AG04450 (cell line): Measurements from ENCODE around the gene TIAL1. TPM values are rescaled to one million over a fixed set of nuclear protein-coding genes. Genes with fewer than 3 reads are reported as not detected.
"Not testable (repeated sequence)": the region's sequence is repeated elsewhere in the genome, so short reads cannot be mapped to it uniquely, and the experiment has no call there.

Experiments
- CTCF ChIA-PET: fragments of 300-600, 350-600 bp; formaldehyde crosslinking; extraction: SDS; loops from one replicate; lab custom pipeline; 2022; ENCODE audit warnings: antibody characterized with exemption, inconsistent platforms; lab: Charles Lee
- POLR2A ChIA-PET: fragments of 350-600 bp; formaldehyde crosslinking; extraction: SDS; loops from one replicate; lab custom pipeline; 2021; ENCODE audit warnings: antibody characterized with exemption, inconsistent platforms; lab: Yijun Ruan, JAX
- DNase-seq: peaks from one replicate; pipeline ENCODE4 v3.0.0-alpha.2; 2011; ENCODE audit warnings: low read depth, low spot score
- H3K27ac ChIP-seq: one replicate; pipeline ENCODE4 v1.5.1; 2012; ENCODE audit warnings: low read depth, low read length, control low read depth
- H3K27me3 ChIP-seq: one replicate; pipeline ENCODE4 v1.6.0; 2012; ENCODE audit warnings: low read length; ENCODE audit not compliant: control insufficient read depth, insufficient read depth
- H3K4me3 ChIP-seq: 2 replicates; pipeline ENCODE4 v1.5.1; 2011; ENCODE audit warnings: mild to moderate bottlenecking, low read depth, low read length, control low read depth
- H3K9me3 ChIP-seq: 2 replicates; pipeline ENCODE4 v1.5.1; 2012; ENCODE audit warnings: low read length; ENCODE audit not compliant: control insufficient read depth, insufficient read depth
- polyA plus RNA-seq: library from polyadenylated mRNA; depleted of rRNA; stranded (reverse); fragments of >200 nt; gene quantifications from 2 replicates; pipeline ENCODE4 v1.2.3, GENCODE V29; 2011
- TF ChIP-seq, protein P1 (sequence below): IDR thresholded peaks from 2 replicates; pipeline ENCODE4 v1.5.1; 2011; ENCODE audit warnings: low read depth, low read length, control low read depth, inconsistent platforms

TIAL1 gene
- polyA plus RNA-seq, 1 experiment = 113 TPM

DNA sequence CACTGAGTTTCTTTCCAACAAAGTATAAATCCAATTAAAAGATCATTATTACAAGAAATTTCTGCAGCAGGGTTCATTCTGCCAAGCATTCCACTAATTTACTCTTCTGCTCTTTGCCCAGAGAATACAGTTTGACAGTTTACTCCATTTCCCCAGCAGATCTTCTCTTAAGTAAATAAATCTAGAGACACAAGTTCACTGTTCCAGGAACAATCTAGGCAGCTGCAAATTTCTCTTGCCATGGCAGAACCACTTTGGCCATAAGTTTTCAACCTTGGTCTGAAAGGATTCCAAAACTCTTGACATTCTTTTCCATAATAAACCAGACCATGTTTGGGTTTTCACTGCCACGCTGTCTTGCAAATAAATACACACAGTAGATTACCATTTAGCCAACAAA lies 65.7 kb downstream of the TIAL1 start:
- ChIA-PET POLR2A (no interaction called here), CTCF (interaction anchor here (0.5 to 1.9 kb wide), 5 partner anchors 11 to 360 kb away, joined by 5 to 8 read pairs (median 6); partner anchors contain the start of genes GRK5 and RGS10)
- DNase-seq = peak; percentile 52
- no peak overlapping the region for H3K4me3 ChIP-seq
- no peaks in the 10 kb centered on the region for H3K27me3 ChIP-seq
- TF ChIP-seq, protein P1, sequence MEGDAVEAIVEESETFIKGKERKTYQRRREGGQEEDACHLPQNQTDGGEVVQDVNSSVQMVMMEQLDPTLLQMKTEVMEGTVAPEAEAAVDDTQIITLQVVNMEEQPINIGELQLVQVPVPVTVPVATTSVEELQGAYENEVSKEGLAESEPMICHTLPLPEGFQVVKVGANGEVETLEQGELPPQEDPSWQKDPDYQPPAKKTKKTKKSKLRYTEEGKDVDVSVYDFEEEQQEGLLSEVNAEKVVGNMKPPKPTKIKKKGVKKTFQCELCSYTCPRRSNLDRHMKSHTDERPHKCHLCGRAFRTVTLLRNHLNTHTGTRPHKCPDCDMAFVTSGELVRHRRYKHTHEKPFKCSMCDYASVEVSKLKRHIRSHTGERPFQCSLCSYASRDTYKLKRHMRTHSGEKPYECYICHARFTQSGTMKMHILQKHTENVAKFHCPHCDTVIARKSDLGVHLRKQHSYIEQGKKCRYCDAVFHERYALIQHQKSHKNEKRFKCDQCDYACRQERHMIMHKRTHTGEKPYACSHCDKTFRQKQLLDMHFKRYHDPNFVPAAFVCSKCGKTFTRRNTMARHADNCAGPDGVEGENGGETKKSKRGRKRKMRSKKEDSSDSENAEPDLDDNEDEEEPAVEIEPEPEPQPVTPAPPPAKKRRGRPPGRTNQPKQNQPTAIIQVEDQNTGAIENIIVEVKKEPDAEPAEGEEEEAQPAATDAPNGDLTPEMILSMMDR = no peak
- H3K27ac ChIP-seq = no peak overlapping the region
- H3K9me3 ChIP-seq = no peaks in the 10 kb centered on the region

DNA sequence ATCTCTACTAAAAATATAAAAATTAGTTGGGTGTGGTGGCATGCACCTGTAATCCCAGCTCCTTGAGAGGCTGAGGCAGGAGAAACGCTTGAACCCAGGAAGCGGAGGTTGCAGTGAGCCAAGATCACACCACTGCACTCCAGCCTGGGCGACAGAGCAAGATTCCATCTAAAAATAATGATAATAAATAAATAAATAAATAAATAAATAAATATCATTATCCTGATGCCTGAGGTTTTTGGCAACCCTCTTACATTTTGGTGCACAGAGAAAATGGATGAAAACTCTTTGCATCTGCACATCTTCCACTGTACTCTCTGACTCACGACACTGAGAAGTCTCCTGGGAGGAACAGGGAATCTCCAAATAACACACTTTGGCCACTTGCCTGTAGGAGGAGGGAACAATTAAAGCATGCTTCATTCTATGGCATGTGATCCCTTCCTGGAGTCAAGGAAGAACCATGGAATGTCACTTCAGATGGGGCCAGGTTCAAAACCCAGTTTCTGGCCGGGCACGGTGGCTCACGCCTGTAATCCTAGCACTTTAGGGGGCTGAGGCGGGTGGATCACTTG lies 68.0 kb downstream of the TIAL1 start:
- H3K4me3 ChIP-seq, H3K9me3 ChIP-seq, H3K27me3 ChIP-seq, CTCF ChIA-PET, POLR2A ChIA-PET: not testable (repeated sequence)
- H3K27ac ChIP-seq = peak overlapping the region; percentile 47
- DNase-seq = peak; percentile 76

DNA sequence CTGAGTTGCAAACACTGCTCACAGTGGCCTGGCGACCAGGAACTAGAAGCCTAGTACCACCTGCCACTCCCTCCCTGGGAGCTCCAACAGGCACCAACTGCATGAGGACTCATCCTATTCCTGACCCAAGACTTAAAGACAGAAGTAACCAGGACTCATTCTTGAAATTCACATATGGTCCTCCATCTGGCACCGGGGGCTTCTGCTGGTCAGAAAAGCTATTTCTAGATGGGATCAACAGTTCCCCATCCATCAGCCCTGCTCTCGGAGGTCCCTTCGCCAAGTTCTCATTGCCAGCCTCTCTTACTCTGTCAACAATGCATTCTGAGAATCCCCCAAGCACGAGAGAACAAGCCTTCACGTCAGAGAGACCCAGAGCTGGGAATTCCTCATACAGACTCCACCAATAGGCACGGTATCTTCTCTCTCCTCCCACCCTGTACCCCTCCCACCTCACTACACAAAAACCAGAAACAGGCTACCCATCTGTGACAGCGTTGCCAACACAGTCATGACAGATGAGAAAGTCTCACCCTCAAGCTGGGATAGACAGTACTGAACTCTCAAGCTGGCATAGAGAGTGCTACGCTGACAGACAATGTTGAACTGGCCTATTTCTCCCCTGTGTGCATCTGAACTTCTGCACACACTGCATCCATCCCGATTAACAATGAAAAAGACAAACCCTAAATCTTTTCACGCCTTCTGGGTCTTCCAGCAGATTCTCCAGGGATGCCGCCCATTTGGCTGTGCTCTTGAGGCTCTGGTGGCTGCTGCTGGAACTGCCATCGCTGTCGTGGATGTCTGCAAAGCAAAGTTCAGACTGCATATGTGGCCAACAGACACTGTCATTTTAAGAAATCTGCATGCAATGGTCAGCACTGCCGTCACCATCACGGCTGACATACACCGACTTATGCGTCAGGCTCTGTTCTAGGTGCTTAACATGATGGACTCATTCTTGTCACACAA lies 69.9 kb downstream of the TIAL1 start:
- Histone ChIP-seq H3K9me3 (no peaks in the 10 kb centered on the region), H3K27ac (peak overlapping the region; percentile 66), H3K4me3 (no peak overlapping the region), H3K27me3 (no peaks in the 10 kb centered on the region)
- TF ChIP-seq, protein P1 = peak; percentile 17; the same call in 1 of the 2 replicates
- ChIA-PET POLR2A (interaction anchor here (0.9 to 1.6 kb wide), 2 partner anchors 14 to 16 kb away, joined by 3 to 8 read pairs; partner anchors contain the start of gene RGS10), CTCF (interaction anchor here (1.1 to 2.9 kb wide), 2 partner anchors 16 to 328 kb away, joined by 7 to 17 read pairs; partner anchors contain the start of gene RGS10)
- no peak for DNase-seq

DNA sequence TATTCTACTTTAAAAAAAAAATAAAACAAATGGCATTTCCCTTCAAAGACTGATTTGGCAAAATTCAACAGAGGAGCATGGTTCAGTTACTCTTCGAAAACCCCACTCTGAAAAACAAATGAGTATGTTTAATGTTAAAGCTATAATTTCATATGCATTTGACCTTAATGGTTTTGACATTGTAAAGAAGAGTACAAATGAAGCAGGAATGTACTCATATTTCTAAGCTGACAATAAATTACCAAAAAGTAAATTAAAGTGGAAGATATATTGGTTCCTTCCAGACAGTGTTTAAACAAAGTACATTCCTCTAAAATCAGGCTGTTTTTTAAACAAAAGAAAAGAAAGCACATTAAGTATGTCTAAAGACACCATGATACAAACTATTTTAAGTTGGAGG lies 70.6 kb downstream of the TIAL1 start:
- H3K4me3 ChIP-seq = no peak overlapping the region
- no peaks in the 10 kb centered on the region for H3K9me3 ChIP-seq
- H3K27me3 ChIP-seq = no peaks in the 10 kb centered on the region
- peak overlapping the region; percentile 66 for H3K27ac ChIP-seq
- DNase-seq = no peak
- TF ChIP-seq, protein P1 = no peak
- ChIA-PET POLR2A (interaction anchor here (0.7 to 1.6 kb wide), 3 partner anchors 15 to 131 kb away, joined by 3 to 8 read pairs (median 3); partner anchors contain the start of gene RGS10), CTCF (interaction anchor here (0.6 to 2.9 kb wide), 5 partner anchors 14 to 327 kb away, joined by 3 to 17 read pairs (median 5); partner anchors contain the start of gene RGS10)

DNA sequence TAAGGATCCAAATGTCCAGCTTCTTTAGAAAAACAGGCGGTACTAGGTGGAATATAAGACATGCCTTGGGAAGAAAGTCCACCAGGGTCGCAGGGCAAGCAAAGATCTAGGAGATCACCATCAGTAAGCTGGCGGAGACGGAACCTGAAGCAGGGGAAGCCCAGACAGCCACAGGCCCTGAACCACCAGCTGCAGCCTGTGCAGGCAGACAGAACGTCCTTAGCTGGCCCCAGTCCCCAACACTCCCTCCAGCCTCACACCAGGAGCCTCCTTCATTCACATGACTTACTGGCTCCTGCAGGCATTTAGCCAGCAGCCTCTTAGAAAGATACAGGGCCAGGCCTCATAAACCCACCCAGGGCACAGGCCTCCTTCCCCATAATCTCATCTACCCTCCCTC lies 71.6 kb downstream of the TIAL1 start:
- DNase-seq = no peak
- no peak overlapping the region for H3K4me3 ChIP-seq
- CTCF ChIA-PET = interaction anchor here (0.5 to 2.9 kb wide), 3 partner anchors 19 to 365 kb away, joined by 4 to 17 read pairs (median 6); no protein-coding TSS in a partner anchor
- POLR2A ChIA-PET = no interaction called here
- H3K27me3 ChIP-seq = no peaks in the 10 kb centered on the region
- H3K27ac ChIP-seq = no peak overlapping the region
- TF ChIP-seq, protein P1 = no peak
- H3K9me3 ChIP-seq = no peaks in the 10 kb centered on the region
